Epithelial cell of prostate (primary cell): Measurements from ENCODE around the gene ABCC2.
"Not testable (repeated sequence)": the region's sequence is repeated elsewhere in the genome, so short reads cannot be mapped to it uniquely, and the experiment has no call there.

Source experiments
- DNase-seq: peaks from one replicate; pipeline ENCODE4 v3.0.0-alpha.2; 2011; ENCODE audit warnings: low read depth, low spot score
- H3K27ac ChIP-seq: fragments of 450-650 bp; 2 replicates; pipeline ENCODE4 v1.5.1; 2017; ENCODE audit warnings: mild to moderate bottlenecking

The ABCC2 gene

DNA sequence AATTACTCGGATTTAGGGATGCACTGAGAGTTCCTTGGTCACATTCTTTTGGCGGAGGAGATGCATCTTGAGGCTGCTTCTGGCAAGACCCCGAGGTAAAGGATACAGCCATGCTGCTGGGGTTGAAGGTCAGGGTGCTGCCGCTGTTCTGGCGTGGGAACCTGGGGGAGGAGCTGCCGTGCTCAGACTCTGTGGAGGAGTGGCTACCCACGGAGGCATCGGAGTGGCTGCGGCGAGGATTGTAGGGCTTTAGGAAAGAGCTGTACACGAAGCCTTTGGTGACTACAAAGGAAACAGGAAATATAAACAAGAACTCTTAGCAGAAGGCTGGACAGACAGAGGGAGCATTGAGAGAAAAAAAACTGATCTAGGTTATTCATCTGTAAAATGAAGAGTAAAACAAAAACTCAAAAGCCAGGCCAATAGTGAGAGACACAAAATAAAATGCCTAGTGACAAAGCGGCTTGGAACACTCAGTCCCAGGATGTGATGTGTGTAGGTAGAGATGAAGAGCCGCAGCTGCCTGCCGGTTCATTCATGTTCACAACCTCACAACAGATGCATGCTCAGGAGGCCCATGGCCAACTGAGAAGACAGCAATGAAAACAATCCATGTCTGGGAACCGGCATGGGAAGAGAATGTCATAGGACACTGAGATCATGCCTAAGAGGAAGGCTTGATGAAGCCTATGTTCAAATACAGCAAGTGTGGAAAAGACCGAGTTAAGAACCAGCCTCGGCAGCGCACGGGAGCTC, 97.8 kb downstream of the ABCC2 start:
- DNase-seq: no peak

GRCh38 chr10:99881371-99881770, 98.9 kb downstream of the ABCC2 start:
- no peak for DNase-seq
- no peak overlapping the region for H3K27ac ChIP-seq

More for the DNA sequence above, 97.8 kb downstream of the ABCC2 start:
- no peak overlapping the region for H3K27ac ChIP-seq

GRCh38 chr10:99883523-99883922, 101.1 kb downstream of the ABCC2 start:
- DNase-seq: no peak
- H3K27ac ChIP-seq: no peak overlapping the region

GRCh38 chr10:99888622-99889021, 106.2 kb downstream of the ABCC2 start:
- H3K27ac ChIP-seq: no peak overlapping the region
- no peak for DNase-seq

DNA sequence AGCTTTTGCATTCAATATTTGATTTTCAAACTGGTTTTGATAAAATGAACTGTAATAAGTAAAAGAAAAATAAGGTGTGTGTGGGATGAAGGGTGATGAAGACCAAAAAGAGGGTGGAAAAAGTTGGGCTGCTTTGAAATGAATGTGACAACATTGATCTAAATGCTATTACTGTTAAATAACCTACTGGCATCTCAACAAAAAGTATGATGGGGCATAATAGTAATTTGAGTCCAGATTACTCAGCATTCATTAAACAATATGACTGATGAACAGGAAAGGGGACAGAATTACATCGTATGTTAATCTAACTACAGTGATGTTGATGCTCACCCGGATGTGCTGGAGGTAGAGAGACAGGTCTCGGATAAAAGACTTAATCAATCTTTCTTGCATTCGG, 112.2 kb downstream of the ABCC2 start:
- H3K27ac ChIP-seq: no peak overlapping the region
- DNase-seq: no peak

GRCh38 chr10:99895066-99895465, 112.6 kb downstream of the ABCC2 start:
- DNase-seq, H3K27ac ChIP-seq: not testable (repeated sequence)

GRCh38 chr10:99895867-99896266, 113.4 kb downstream of the ABCC2 start:
- H3K27ac ChIP-seq: no peak overlapping the region
- DNase-seq: no peak
